ENCODE results near the gene C4A.
"Not testable (repeated sequence)": the region's sequence is repeated elsewhere in the genome, so short reads cannot be mapped to it uniquely, and the experiment has no call there.

The C4A gene

DNA sequence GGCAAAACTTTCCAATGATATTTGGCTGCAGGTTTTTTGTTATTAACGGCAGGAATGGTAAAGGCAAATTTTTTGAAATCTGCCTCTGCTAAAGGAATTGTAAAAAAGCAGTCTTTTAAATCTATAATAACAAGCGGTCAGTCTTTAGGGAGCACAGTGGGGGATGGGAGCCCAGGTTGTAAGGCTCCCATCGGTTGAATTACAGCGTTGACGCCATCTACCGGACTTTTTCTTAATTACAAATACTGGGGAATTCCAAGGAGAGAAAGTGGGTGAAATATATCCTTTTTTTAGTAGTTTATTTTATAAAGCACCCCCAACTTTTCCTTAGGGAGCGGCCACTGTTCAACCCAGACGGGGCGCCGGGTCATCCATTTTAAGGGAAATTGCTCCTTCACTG is 7.5 kb downstream of the C4A start:
- not testable (repeated sequence) for DNase-seq

DNA sequence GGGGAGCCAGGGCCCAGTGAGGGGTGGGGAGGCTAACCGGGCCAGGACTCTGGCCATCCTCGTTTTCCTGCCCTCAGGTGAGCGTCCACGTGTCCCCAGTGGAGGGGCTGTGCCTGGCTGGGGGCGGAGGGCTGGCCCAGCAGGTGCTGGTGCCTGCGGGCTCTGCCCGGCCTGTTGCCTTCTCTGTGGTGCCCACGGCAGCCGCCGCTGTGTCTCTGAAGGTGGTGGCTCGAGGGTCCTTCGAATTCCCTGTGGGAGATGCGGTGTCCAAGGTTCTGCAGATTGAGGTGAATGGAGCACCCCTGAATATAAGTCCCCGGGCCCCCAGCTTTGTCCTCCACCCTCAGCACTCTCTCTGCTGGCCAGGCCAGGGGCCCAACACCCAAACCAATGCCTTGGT is 12.6 kb downstream of the C4A start:
- not testable (repeated sequence) for DNase-seq

DNA sequence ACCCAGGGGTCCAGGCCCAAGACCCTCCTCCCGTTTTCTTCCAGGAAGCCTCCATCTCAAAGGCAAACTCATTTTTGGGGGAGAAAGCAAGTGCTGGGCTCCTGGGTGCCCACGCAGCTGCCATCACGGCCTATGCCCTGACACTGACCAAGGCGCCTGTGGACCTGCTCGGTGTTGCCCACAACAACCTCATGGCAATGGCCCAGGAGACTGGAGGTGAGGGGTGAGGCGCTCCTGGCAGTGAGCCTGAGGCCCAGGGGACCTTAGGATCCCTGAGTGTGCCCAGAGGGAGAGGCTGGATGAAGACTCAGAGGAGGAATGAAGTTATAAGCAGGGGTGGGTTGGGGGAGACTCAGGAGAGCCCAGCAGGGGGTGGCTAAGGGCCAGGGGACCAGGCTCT is 14.5 kb downstream of the C4A start:
- not testable (repeated sequence) for DNase-seq

- DNase-seq: not testable (repeated sequence)
These were observed 20.9 kb downstream of the C4A start for GRCh38 chr6:32002546-32003268.

DNA sequence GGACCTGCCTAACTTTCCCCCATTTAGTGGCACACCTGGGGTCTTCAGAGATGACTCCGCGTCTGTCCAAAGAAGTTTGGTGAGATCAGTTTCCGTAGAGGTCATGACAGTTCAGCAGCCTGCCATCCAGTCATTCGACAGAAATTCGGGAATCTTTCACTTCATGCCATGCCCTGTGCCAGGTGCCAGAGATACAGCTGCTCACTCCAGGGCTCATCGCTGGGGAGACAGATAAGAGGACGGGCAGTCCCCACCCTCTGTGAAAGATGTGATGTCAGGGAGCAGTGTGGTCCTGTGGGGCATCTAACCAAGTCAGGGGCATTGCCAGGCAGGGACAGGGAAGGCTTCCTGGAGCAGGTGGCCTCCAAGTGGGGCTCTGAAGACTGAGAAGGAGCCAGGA is 21.4 kb downstream of the C4A start:
- DNase-seq: not testable (repeated sequence)

DNA sequence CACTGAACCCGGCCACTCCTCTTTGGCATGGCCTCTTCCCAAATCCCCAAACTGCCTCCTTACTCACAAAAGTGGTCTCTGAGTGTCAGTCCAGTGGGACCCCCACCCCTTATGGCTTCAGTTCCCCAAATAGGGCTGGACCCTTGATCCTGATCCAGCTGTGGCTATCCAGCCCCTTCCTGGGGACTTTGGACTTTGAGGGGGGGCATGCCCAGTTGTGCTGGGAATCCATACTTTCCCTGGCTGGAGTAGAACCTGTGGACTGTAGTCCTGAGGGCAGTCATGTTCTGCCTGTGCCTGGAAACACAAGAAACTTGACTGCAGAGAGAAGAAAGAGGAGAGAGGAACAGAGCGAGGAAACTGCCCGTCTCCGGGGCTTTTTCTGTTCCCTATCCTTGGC is 22.5 kb downstream of the C4A start:
- not testable (repeated sequence) for DNase-seq

GRCh38 chr6:32004864-32005537 is 23.1 kb downstream of the C4A start:
- DNase-seq: not testable (repeated sequence)

DNA sequence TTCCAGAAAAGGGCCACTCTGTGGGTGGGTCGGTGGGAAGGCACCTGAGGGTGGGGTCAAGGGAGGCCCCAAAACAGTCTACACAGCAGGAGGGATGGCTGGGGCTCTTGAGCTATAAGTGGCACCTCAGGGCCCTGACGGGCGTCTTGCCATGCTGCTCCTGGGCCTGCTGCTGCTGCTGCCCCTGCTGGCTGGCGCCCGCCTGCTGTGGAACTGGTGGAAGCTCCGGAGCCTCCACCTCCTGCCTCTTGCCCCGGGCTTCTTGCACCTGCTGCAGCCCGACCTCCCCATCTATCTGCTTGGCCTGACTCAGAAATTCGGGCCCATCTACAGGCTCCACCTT is 23.7 kb downstream of the C4A start:
- DNase-seq: not testable (repeated sequence)

DNA sequence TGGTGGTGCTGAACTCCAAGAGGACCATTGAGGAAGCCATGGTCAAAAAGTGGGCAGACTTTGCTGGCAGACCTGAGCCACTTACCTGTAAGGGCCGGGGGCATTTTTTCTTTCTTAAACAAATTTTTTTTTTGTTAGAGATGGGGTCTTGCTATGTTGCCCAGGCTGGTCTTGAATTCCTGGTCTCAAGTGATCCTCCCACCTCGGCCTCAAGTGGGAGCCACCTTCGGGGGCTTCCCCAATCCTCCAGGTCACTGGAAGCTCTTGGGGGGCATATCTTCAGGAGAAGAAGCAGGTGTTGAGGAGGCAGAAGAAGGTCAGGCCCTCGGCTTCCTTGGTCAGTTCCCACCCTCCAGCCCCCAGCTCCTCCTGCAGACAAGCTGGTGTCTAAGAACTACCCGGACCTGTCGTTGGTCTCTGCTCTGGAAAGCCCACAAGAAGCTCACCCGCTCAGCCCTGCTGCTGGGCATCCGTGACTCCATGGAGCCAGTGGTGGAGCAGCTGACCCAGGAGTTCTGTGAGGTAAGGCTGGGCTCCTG is 24.2 kb downstream of the C4A start:
- not testable (repeated sequence) for DNase-seq

GRCh38 chr6:32007086-32007485 is 25.2 kb downstream of the C4A start:
- not testable (repeated sequence) for DNase-seq

- not testable (repeated sequence) for DNase-seq
These were observed 26.2 kb downstream of the C4A start for GRCh38 chr6:32008037-32008436.

GRCh38 chr6:32008616-32009015 is 26.8 kb downstream of the C4A start:
- DNase-seq: not testable (repeated sequence)

- DNase-seq: not testable (repeated sequence)
These were observed 27.7 kb downstream of the C4A start for GRCh38 chr6:32009537-32009936.

- DNase-seq: not testable (repeated sequence)
These were observed 29.1 kb downstream of the C4A start for GRCh38 chr6:32010856-32011530.

GRCh38 chr6:32012941-32013617 is 31.2 kb downstream of the C4A start:
- DNase-seq: not testable (repeated sequence)

DNA sequence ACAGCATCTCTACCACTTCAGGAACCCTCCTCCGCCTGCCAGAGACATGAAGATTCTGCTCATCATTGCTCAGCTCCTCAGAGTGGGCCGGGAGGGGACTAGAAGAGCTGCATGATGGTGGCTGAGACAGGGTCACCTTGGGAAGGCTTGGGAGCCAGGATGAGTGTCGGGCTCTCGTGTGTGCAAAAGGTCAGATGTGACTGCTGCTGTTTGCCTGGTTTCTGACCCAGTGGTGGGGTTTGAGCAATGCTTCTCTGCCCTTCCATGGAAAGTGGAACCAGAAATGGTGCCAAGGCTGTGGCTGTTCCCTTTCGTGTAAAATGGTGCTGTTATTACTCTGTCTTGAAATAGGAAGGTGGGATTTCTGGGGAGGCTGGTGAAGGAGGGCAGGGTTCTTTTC is 31.9 kb downstream of the C4A start:
- DNase-seq: not testable (repeated sequence)

GRCh38 chr6:32014547-32014946 is 32.7 kb downstream of the C4A start, which contains the start of gene C4B:
Gene C4B (plus strand): TSS chr6:32014795. CDS start chr6:32014846, 51 bp downstream.
- DNase-seq: not testable (repeated sequence)

DNA sequence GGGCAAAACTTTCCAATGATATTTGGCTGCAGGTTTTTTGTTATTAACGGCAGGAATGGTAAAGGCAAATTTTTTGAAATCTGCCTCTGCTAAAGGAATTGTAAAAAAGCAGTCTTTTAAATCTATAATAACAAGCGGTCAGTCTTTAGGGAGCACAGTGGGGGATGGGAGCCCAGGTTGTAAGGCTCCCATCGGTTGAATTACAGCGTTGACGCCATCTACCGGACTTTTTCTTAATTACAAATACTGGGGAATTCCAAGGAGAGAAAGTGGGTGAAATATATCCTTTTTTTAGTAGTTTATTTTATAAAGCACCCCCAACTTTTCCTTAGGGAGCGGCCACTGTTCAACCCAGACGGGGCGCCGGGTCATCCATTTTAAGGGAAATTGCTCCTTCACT is 40.2 kb downstream of the C4A start:
- not testable (repeated sequence) for DNase-seq

GRCh38 chr6:32028631-32029030 is 46.8 kb downstream of the C4A start:
- not testable (repeated sequence) for DNase-seq

DNA sequence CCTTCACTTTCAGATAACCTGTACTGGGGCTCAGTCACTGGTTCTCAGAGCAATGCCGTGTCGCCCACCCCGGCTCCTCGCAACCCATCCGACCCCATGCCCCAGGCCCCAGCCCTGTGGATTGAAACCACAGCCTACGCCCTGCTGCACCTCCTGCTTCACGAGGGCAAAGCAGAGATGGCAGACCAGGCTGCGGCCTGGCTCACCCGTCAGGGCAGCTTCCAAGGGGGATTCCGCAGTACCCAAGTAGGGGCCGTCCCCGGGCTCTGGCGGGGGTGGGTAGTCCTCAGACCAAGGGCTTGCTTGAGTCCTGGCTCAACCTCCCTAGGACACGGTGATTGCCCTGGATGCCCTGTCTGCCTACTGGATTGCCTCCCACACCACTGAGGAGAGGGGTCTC is 47.7 kb downstream of the C4A start:
- DNase-seq: not testable (repeated sequence)

DNA sequence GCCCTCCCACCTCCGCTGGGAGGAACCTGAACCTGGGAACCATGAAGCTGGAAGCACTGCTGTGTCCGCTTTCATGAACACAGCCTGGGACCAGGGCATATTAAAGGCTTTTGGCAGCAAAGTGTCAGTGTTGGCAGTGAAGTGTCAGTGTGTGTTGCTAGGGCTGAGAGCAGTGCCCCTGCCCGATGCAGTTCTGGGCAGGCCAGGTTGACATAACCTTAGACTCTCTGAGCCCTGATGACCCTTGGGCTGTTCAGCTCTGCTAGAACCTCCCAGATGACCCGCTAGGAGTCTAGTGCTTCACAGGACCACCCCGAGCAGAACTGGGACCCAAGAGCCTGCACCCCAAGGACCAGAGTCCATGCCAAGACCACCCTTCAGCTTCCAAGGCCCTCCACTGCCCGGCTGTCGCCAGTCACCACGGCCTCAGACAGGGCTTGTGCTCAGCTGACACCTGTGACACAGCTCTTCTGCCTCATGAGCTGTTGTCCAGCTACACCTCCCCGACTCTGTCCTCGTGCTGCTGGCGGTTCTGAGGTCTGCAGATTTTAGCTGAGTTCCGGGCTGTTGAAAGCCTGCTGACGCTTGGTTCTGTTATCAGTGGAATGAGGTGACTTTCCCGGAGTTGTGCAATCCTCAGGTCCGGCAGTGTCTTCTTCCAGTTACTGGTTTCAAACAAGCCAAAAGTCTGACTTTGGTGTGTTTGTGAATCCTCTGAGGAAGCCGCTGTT is 53.6 kb downstream of the C4A start:
- not testable (repeated sequence) for DNase-seq

- DNase-seq: not testable (repeated sequence)
These were observed 55.3 kb downstream of the C4A start for GRCh38 chr6:32037136-32037535.
